Neural cell (in vitro differentiated cells): ENCODE measurements around the gene CFDP1.

Experiments
- CTCF ChIP-seq: fragments of 450-650 bp; IDR thresholded peaks from 2 replicates; pipeline ENCODE4 v1.5.1; 2014; ENCODE audit warnings: antibody characterized with exemption, mild to moderate bottlenecking, moderate library complexity; ENCODE audit not compliant: poor library complexity, severe bottlenecking
- EP300 ChIP-seq: fragments of 450-650 bp; conservative IDR thresholded peaks from 2 replicates; pipeline ENCODE4 v1.6.1; 2014; ENCODE audit warnings: antibody characterized with exemption, mild to moderate bottlenecking, moderate library complexity; ENCODE audit not compliant: poor library complexity, severe bottlenecking
- EZH2 ChIP-seq: fragments of 200-600, 300-800 bp; shearing (Covaris generic), sonication (generic); IDR thresholded peaks from 2 replicates; pipeline ENCODE4 v1.6.1; 2014; ENCODE audit warnings: antibody characterized with exemption, low read length, borderline replicate concordance, mild to moderate bottlenecking; ENCODE audit not compliant: insufficient read depth, poor library complexity, severe bottlenecking
- REST ChIP-seq: IDR thresholded peaks from 2 replicates; pipeline ENCODE4 v1.6.1; 2012; ENCODE audit warnings: borderline replicate concordance

- TF ChIP-seq CTCF (no peak), REST (no peak), EP300 (no peak), EZH2 (no peak)
Measured at GRCh38 chr16:75445298-75445697, 12.0 kb upstream of the CFDP1 start.
